ENCODE results near the gene GPR183.

Gene GPR183, protein sequence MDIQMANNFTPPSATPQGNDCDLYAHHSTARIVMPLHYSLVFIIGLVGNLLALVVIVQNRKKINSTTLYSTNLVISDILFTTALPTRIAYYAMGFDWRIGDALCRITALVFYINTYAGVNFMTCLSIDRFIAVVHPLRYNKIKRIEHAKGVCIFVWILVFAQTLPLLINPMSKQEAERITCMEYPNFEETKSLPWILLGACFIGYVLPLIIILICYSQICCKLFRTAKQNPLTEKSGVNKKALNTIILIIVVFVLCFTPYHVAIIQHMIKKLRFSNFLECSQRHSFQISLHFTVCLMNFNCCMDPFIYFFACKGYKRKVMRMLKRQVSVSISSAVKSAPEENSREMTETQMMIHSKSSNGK

DNA sequence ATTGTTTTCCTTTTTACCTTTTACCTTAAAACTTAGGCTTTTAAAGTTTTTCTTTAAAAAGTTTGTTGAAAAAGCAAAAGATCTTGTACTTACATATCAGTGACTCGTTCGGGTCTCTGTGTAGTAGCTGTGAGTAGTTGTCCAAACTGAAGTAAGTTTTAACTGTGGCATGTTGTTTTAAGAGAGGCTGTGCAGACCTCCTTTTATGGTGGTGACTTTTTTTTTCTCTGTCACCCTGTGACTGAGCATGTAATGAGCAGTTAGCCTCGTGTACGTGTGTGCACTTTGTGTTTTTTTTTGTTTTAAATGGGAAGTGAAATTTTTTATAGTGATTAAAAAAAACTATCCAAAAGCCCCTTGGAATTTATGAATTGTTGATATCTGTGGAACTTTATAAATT, at the start of gene GPR183:
Gene GPR183, minus strand, starts transcription at position 153 of the 400 bp plus-strand sequence. CDS start 11,254 bp downstream, outside the sequence.
- no peak for DNase-seq

GRCh38 chr13:99356262-99357091, 49.3 kb upstream of the GPR183 start:
- DNase-seq, result peak; percentile 27

GRCh38 chr13:99356012-99356261, 48.7 kb upstream of the GPR183 start:
- DNase-seq, result no peak

DNA sequence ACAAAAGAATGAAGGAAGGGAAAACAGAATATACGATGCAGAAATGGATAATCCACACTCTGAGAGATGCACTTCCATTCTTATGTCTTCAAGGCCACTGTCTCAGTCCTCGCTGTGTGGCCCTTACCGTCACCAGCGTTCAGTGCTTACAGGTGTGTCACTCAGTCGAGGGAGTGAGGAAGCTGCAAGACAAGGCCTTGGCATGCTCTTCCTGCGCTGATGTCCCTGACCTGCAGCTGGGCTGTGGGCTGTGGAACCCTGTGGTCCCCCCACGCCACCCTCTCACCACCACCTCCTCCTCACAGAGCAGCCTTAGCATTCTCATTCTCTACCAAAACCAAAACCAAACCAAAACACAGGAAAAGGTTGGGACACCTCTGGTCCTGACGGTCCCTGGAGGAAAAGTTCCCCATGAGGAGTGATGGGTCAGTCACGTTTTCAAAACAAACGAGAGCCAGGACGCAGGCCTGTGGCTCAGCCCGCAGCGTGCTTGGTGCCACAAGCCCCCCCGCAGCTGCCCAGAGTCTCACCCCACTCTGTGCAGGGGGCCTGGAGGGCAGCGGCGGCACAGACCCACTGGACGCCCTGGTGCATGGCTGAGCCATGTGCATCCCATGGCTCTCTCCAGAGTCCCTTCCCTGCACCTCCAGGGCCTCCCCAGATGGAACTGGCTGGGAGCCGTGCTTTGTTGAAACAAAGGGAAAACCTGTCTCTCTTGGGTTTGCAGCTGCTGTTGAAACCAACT, 48.2 kb upstream of the GPR183 start:
- DNase-seq, result peak; percentile 14

DNA sequence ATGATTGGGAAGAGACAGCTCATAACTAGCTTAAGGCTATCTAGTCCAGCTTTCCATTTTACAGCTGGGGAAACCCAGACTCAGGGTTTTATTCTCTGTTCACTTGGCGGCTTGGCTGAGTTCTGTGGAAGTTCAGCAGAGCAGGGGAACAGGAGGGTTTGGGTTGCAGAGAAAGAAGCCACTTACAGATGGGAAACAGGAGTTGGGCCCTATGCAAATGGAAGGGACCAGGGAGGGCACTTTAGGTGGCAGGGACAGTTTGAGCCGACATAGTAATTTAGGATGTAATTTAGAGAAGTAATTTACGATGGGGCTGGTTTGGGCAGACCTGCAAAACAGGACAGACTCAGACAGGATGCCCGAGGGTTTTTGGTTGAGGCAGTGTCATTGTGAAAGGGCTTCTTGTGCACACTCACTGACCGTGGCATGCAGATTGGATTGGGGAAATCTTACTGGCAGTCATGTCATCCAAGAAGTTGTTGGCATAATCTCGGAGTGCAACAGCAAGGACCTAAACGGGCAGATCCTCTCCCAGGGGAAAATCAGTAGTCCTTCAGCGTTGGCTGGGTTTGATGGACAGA, 47.3 kb upstream of the GPR183 start:
- no peak for DNase-seq

DNA sequence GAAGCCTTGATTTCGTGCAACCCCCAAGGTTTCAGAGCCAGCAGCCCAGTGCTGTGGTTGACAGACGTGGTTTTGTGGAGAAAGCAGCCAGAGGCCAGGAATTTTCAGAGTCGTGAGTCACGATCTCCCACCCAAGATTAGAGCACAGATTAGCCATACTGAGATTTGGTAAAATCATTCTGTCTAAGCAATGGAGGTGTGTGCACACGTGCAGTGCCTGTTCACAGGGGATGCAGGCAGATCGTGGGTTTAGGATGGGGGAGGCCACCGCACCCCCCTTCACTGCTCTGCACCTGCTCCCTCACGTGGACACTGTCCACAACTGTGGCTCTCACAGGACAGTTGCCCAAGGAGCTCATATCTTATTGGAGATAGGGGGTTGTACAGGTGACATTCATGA, 46.6 kb upstream of the GPR183 start:
- DNase-seq, result peak; percentile 21

DNA sequence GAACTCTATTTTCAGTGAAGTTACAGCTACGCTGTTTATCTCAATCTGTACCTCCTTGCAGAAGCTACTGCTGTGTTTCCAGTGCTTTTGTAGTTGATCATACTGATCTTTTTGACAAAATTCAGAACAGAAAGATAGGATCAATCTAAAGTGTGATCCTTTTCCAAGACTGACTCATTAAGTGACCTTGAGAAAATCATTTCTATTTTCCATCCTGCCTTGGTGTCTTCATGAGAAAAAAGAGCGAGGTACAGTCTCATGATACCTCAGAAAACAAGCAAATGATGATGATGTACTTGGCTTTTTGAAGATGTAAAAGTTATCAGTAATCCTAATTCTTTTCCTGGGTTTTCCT, 46.0 kb upstream of the GPR183 start:
- no peak for DNase-seq

GRCh38 chr13:99352351-99353245, 45.4 kb upstream of the GPR183 start:
- peak; percentile 22 for DNase-seq

DNA sequence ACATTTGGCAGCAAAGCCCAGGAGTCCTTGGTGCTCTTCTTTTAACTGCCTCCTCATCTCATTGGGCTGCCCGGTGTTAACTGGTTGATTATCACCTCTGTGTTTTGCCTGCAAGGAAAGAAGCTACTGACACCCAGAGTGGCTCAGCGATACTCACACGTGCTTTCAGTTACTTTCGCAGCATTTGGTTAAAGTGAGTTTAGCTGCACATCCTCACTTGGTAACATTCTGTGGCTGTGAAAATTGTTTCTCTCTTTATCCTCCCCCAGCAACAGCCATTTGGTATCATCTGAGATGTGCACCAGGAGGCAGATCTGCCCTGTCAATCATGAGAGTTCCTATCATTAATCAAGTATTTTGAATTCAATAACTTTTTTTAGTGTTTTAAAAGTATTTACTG, 44.6 kb upstream of the GPR183 start:
- peak; percentile 25 for DNase-seq

DNA sequence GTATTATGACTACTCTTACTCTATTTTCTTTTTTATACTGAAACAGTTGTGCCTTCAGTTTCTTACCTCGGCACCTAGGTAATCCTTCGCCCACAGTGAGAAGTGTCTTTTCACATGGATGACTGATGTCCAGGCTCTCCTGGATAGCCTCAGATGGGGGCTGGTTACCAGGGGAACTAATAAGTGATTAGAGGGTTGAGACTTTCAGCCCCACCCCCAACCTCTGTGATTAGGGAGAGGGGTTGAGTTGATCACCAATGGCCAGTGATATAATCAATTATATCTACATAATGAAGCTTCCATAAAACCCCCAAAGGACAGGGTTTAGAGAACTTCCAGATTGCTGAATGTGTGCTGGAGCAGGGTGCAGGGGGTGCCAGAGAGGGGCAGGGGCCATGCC, 43.0 kb upstream of the GPR183 start:
- no peak for DNase-seq

GRCh38 chr13:99347911-99348451, 40.8 kb upstream of the GPR183 start:
- no peak for DNase-seq

DNA sequence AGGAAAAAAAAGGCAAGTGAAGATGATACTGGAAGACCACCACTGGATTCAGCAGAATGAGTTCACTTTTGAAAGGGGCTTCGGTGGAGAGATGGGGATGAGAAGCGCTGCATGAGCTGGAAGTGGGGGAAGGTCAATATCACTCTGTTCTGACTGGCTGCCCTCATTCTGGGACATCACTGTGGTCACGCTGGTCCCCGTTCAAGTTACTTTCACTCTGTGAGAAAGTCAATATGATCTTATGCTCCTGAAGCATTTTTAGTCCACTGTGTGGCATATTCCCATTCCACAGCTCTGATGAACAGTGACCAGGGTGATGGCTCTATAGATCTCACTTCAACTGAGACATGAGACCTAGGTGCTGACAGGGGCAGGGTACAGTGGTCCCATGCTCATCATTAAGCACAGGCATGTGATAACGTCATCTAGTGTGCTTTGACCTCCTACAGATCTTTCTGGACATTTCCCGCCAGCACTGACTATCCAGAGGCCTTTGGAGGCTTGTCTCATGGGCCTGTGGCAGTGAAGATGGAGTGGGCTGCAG, 40.2 kb upstream of the GPR183 start:
- no peak for DNase-seq

GRCh38 chr13:99346335-99347042, 39.3 kb upstream of the GPR183 start:
- no peak for DNase-seq

DNA sequence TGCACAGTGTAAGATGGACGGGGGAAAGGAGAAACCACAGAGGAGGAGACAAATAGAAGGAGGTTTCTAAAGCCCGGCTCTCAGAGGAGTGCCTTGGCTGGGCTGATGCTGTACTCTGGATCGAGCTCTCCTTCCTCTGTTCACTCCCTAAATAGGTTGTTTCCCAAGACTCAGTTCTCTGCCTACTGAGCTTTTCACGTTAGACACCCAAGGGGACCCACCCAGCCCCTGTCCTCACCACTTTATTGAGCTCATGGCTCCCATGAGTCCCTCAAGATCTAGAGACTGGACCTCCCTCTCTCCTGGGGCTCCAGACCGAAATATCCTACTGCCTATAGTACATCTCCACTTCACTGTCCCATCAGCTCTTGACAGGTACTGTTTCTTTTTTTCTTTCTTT, 38.1 kb upstream of the GPR183 start:
- no peak for DNase-seq

DNA sequence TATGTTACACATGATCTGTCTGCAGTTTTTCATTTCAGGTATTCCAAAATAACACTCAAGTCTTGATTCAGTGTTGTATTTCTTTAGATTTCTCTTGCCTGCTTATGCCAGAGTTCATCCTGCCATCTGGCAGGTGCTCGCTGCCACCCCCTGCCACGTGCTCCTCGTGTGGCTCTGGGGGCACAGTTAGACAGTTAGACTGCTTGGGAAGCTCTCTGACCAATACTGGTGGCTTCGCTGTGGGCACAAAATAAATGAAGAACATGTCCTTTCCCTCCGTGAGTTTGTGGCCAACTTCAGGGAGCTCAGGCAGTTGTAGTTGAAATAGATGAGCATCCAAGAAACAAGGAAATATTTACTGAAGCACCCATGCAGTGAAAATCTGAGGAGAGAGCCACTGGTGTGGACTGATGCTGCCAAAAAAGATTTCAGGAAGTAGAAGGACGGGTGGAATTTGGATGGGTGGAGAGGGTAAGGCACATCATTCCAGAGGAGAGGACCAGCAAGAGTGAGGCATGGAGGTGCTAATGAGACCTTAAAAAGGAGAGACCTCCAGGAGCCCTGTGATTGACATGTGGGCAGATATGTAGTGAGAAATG, 37.5 kb upstream of the GPR183 start:
- no peak for DNase-seq

DNA sequence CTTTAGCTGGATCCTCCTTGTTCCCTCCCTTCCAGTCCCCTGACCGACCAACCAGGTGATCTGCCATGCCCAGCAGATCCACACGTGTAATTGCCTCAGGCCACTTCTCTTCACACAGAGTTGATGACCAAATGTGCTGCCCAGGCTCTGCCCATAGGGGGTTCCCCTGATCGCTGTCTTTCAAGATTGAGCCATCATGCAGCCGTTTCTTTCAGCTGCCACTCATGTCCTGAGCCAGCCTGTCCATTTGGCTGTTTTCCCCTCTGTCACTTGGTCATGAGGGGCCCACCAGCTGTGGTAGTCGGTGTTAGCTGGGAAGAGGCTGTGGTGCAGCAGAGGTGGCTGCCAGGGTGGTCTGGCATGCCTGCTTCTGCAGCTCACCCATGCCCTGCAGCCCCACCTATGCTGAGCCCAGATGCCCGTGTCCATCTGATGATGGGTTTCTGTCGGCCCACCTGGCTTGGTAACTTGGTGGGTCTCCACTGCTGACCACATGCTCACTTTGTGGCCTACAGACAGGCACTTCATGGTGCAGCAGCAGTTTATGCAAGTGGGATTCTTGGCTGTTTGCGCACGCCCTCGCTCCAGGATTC, 35.6 kb upstream of the GPR183 start:
- no peak for DNase-seq

- no peak for DNase-seq
Measured at GRCh38 chr13:99341969-99342722, 34.9 kb upstream of the GPR183 start.

DNA sequence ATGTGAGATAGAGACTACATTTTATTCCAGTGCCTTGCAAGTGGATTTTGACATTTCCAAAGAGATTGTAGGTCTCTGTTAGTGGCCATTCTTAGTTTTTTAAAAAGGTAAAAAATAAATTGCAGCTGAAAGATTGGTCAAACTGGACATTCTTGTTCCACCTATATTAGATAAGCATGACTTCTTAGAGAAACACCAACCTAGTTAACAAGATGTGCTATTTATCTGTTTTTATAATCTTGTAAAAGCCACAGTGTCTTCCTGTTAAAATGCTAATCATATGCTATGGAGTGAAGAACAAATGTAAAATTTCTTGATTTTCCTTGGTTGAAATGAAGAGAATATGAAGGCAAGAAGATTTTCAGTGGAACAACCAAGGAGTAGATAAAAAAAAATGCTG, 33.4 kb upstream of the GPR183 start:
- DNase-seq, result no peak

DNA sequence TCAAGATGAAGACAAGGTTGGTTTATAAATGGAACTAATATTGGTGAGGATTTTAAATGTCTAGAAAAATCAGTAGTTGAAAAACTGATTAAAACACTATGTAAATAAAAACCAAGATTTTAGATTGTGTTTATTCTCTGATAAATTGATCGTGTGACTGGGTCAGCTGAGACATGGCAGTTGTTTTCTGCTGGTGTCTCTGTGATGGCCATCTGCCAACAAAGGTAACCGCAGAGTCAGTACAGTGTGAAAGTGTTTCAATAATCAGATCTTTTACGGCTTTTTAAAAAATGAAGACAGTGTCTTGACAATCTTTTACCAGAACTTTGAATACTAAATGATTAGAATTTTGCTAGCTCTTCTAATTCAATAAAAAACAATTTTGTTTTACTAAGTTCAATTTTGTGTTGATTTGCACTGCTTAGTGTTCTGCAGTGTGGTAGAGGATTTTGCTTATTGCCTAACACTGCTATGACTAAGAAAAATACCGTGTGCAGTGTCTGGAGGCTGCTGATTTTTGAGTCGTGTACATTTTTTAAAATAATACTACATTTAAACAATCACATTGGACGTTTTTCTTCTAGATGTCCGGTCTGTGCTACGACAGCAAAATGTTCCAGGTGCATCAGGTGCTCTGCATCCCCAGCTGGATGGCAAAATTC, 32.7 kb upstream of the GPR183 start:
- DNase-seq, result peak; percentile 35

Measured in stimulated activated naive CD4-positive, alpha-beta T cell treated with Interleukin-2 at 50 U/mL for 16 hours (primary cell).